RCC 7860 (cell line): Measurements from ENCODE around the gene RGMA.
"Not testable (repeated sequence)": the region's sequence is repeated elsewhere in the genome, so short reads cannot be mapped to it uniquely, and the experiment has no call there.

Source experiments
- DNase-seq: peaks from one replicate; pipeline ENCODE4 v3.0.0-alpha.2; 2015; ENCODE audit warnings: low spot score
- FAIRE-seq: peaks from 2 replicates; lab custom pipeline; 2012; peaks lifted over from hg19 to GRCh38; lab: Jason Lieb, UNC

RGMA gene

DNA sequence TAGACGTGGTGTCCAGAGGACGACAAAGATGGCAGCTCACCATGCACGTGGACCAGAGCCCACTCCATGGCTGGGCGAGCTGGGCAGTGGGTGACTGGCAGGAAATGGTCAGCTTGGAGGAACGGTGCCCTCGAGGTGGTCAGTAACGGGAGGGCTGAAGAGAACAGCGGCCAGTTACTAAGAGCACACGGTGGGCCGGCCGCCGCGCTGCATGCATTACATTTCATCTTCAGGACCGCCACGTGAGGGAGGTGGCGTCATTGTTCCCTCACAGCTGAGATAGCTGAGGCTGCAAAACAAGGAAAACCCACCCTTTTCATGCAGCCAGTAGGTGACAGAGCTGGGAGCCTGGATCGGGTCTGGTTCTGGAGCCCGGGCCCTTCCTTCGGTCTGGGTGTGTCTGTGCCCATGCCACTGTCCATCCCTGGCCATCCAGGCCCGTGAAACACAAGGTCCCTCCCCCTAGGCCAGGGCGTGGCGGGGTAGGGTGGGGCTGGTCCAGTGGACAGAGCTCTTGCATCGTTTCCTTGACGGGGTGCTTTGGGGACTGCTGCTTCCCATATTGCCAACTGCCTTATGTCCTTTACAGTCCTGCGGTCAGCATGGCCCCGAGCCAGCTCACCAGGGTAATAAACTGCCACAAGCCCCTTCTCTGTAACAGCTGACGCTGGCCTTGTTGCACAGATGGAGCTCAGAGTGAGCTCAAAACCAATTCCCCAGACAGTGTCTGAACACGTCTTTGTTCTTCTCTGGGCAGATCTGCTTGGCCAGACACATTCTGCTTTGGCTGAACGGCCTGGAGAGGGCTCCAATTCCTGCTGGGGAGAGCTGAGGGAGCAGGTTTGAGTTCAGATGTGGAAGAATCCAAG is 51.8 kb downstream of the RGMA start:
- DNase-seq (no peak), FAIRE-seq (no peak)

GRCh38 chr15:93035953-93036810 is 52.8 kb downstream of the RGMA start:
- FAIRE-seq = no peak
- no peak for DNase-seq

GRCh38 chr15:93035092-93035915 is 53.7 kb downstream of the RGMA start:
- FAIRE-seq (no peak), DNase-seq (no peak)

DNA sequence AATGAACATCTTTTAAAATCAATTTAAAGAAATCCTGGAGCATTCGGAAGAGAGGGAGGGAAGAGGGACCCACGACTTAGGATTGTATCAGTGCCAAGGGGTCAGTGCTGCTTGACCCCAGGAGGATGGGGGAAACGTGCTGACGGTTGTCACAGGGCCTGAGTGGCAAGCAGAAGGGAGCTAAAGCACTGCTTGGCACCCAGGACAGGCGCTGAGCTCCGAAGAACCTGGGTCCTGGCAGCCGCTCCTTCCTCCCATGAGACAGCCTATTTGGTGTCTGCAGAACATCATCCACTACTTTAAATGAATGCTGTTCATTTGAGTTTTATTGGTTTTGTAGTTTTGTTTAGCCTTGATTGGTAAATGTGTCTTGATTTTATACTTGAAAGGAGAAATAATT is 54.5 kb downstream of the RGMA start:
- no peak for DNase-seq
- FAIRE-seq = no peak

DNA sequence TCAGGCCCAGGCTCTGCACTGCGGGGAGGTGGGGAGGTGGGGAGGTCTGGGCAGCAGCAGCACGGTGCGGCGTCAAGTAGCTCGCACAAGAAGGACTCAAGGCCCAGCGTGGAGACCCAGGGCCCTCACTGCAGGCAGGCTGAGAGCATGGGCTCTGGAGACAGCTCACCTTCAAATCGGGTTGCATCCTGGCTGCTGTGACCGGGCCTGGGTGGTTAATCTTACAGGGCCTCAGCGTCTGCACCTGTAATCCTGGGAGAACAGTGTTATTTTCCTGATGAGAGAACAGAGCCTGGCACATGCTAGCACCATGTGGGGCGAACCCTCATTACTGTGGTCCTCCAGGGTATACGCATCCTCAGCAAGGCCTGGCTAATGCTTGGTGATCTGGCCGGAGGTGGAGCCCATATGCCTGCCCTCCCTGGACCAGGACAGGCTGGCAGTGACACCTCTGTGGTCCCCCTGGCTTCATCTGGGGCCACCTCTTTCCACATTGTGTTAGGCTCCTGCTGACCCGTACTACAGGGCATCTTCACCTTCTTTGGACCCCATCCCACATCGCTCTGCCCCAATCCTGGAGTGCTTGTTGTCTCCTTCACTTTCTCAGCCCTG is 55.5 kb downstream of the RGMA start:
- DNase-seq (no peak), FAIRE-seq (no peak)

- not testable (repeated sequence) for DNase-seq, FAIRE-seq
Measured at GRCh38 chr15:93032515-93033206, 56.4 kb downstream of the RGMA start.

GRCh38 chr15:93031557-93032384 is 57.2 kb downstream of the RGMA start:
- not testable (repeated sequence) for FAIRE-seq

DNA sequence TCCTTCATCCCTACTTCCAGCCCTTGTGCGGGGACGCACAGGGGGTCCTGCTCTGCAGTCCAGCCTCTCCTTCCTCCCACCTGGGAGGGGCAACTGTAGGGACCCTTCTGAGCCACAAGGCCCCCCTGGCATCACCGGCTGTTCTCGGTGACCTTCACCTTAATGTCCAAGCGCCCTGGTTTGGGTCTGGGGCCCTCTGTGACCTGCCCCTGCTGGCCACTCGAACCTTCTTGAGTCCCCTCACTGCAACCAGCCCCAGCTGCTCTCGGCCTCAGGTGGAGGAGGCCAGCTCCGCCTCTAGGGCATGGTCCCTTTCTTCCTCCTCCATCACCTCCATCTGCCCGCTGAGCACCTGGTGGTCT is 57.9 kb downstream of the RGMA start:
- FAIRE-seq (no peak), DNase-seq (no peak)

More at GRCh38 chr15:93031557-93032384, 57.2 kb downstream of the RGMA start:
- DNase-seq = not testable (repeated sequence)

DNA sequence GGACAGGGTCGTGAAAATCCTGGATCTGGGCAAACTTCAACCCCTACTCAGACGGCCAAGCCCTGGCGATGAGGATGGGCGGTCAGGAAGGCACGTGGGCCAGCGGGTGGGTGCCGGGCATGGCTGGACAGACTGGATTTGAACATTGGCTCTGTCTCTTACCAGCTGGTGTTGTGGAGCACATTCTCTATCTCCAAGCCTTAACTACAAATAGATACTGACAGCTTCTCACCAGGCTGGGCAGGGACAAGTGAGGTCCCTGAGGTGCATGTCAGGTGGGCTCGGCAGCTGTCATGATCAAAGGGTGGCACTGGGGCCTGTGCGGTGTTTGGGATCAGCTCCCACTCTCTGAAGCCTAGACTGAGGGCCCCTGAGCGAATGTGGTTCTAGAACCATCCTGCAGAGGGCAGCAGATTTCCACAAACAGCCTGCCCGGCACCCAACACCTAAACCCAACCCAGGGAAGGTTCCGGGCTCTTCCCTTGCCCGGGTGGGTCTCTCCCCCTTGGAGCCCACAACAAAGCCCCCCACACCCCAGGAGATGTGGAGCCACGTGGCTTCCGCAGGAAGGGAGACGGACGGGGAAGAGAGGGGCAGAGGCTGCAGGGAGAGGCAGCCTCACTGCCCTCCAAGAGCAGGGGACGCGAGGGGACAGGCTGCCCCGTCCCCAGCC is 58.4 kb downstream of the RGMA start:
- FAIRE-seq (no peak), DNase-seq (peak; percentile 21)

- FAIRE-seq = no peak
- DNase-seq = no peak
Measured at GRCh38 chr15:93029836-93030429, 59.1 kb downstream of the RGMA start.

- FAIRE-seq = no peak
- no peak for DNase-seq
Measured at GRCh38 chr15:93029214-93029835, 59.7 kb downstream of the RGMA start.

- DNase-seq (no peak), FAIRE-seq (no peak)
Measured at GRCh38 chr15:93028632-93029213, 60.3 kb downstream of the RGMA start.

GRCh38 chr15:93028111-93028631 is 60.8 kb downstream of the RGMA start:
- FAIRE-seq = no peak

DNA sequence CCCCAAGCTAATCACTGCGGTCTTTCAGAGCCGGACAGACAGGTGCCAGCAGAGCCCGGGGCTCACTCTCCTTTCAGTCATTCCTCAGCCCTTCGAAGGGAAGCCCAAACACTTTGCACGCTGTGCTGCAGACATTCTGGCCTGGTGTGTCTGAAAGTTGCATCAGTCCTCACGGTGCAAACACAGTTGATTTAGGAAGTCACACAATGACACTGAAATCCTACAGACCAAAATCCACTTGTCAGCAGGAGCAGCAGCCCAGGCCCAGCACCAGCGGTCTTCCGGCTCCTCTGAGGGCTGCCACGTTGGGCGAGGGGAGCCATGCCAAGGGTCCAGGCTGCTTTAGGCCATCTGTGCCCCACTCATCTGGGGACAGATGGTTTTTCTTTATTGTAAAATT is 61.6 kb downstream of the RGMA start:
- FAIRE-seq (no peak), DNase-seq (no peak)

More at GRCh38 chr15:93028111-93028631, 60.8 kb downstream of the RGMA start:
- no peak for DNase-seq

DNA sequence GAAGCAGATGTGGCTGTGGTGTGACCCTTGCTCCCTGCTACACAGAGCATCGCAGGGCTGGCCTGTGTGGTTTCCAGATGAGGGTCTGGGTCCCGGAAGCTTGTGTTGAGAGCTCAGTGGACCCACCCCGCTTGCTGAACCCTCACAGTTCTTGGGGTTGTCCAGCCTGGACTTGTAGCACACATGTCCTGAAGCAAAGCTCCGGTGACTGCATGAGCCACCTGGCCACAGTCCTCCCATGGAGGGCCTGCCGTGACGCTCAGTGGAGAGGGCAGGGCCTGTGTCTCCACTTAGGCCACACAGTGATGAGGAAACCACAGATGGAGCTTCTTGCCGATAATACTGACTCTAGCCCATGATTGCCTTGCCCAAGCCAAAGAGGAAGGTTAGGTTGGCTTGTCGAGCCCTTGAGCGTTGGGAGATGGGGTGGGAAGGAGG is 62.6 kb downstream of the RGMA start:
- FAIRE-seq = no peak
- DNase-seq = no peak

DNA sequence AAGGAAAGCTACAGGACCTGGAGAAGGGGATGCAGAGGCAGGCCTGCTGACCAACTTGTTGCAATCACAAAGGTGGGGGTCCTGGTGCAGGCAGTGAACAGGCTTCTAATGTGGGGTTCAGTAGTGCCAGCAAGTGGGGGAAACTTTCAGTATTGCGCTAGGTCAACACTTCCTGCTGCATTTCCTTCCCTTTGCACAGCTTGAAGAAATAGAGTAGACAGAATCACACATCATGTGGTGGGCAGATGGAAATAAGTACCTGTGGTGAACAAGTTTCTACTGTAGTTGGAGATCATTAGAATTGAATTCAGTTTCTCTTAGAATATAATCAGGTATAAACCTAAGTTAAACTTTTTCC is 63.4 kb downstream of the RGMA start:
- no peak for DNase-seq
- FAIRE-seq = no peak
